Measurements from ENCODE around the gene DACT3. TPM values are rescaled to one million over a fixed set of nuclear protein-coding genes. Genes with fewer than 3 reads are reported as not detected.
A peak's percentile ranks its signal among the peaks of the same experiment; 100 is the strongest.
"Not testable (repeated sequence)": the region's sequence is repeated elsewhere in the genome, so short reads cannot be mapped to it uniquely, and the experiment has no call there.

The DACT3 gene
- polyA plus RNA-seq, 1 experiment = 7.1 TPM

DNA sequence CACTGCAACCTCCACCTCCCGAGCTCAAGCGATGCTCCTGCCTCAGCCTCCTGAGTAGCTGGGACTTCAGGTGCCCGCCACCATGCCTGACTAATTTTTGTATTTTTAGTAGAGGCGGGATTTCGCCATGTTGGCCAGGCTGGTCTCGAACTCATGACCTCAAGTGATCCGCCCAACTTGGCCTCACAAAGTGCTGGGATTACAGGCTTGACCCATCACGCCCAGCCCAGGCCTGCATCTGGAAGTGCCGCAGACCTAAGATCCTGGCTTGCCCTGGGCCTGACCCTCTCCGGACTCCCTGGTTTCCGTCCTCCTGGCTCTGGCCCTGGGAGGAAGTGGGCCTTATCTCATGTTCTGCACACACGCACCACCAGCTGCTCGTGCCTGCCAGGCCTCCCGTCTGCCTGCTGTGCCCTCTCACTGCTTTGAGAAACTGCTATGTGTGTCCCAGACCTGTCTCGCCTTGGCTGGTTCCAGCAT is 31.4 kb downstream of the DACT3 start:
- no peak for DNase-seq (ENCODE audit: low read depth)
- CTCF ChIA-PET = interaction anchor here (0.8 to 5.4 kb wide), 4 partner anchors 10 to 32 kb away, joined by 3 to 34 read pairs (median 6); partner anchors contain the start of gene DACT3
- no peak overlapping the region for H3K4me3 ChIP-seq (ENCODE audit: low read depth, low read length)
- TF ChIP-seq, protein P1, sequence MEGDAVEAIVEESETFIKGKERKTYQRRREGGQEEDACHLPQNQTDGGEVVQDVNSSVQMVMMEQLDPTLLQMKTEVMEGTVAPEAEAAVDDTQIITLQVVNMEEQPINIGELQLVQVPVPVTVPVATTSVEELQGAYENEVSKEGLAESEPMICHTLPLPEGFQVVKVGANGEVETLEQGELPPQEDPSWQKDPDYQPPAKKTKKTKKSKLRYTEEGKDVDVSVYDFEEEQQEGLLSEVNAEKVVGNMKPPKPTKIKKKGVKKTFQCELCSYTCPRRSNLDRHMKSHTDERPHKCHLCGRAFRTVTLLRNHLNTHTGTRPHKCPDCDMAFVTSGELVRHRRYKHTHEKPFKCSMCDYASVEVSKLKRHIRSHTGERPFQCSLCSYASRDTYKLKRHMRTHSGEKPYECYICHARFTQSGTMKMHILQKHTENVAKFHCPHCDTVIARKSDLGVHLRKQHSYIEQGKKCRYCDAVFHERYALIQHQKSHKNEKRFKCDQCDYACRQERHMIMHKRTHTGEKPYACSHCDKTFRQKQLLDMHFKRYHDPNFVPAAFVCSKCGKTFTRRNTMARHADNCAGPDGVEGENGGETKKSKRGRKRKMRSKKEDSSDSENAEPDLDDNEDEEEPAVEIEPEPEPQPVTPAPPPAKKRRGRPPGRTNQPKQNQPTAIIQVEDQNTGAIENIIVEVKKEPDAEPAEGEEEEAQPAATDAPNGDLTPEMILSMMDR (IDR thresholded peaks at IDR 0.05; ENCODE audit: insufficient read depth, low read depth, low read length) = no peak
- H3K36me3 ChIP-seq (ENCODE audit: control insufficient read depth, insufficient read depth, low read length) = no peaks in the 10 kb centered on the region
- no peaks in the 10 kb centered on the region for H3K27me3 ChIP-seq (ENCODE audit: control insufficient read depth, insufficient read depth, low read length)
- POLR2A ChIA-PET = no interaction called here

- H3K27me3 ChIP-seq (ENCODE audit: control insufficient read depth, insufficient read depth, low read length); POLR2A ChIA-PET; H3K36me3 ChIP-seq (ENCODE audit: control insufficient read depth, insufficient read depth, low read length); H3K4me3 ChIP-seq (ENCODE audit: low read depth, low read length); DNase-seq (ENCODE audit: low read depth): not testable (repeated sequence)
- CTCF ChIA-PET = interaction anchor here (0.6 to 5.4 kb wide), 5 partner anchors 9 to 100 kb away, joined by 3 to 34 read pairs (median 5); partner anchors contain the start of gene DACT3
Observed at GRCh38 chr19:46628970-46629369, 32.0 kb downstream of the DACT3 start.

GRCh38 chr19:46626446-46626845 is 34.5 kb downstream of the DACT3 start:
- ChIA-PET CTCF (interaction anchor here (1.6 to 4.5 kb wide), 3 partner anchors 9 to 34 kb away, joined by 3 to 25 read pairs (median 5); partner anchors contain the start of gene DACT3), POLR2A (no interaction called here)
- Histone ChIP-seq H3K27me3 (ENCODE audit: control insufficient read depth, insufficient read depth, low read length) (no peaks in the 10 kb centered on the region), H3K4me3 (ENCODE audit: low read depth, low read length) (no peak overlapping the region), H3K36me3 (ENCODE audit: control insufficient read depth, insufficient read depth, low read length) (no peaks in the 10 kb centered on the region)
- no peak for DNase-seq (ENCODE audit: low read depth)
- TF ChIP-seq, protein P1 (IDR thresholded peaks at IDR 0.05; ENCODE audit: insufficient read depth, low read depth, low read length) = no peak

GRCh38 chr19:46625731-46626130 is 35.3 kb downstream of the DACT3 start:
- Histone ChIP-seq H3K27me3 (ENCODE audit: control insufficient read depth, insufficient read depth, low read length) (no peaks in the 10 kb centered on the region), H3K36me3 (ENCODE audit: control insufficient read depth, insufficient read depth, low read length) (no peaks in the 10 kb centered on the region), H3K4me3 (ENCODE audit: low read depth, low read length) (no peak overlapping the region)
- ChIA-PET POLR2A (interaction anchor here (0.5 to 1.1 kb wide), 2 partner anchors 14 to 400 kb away, joined by 3 read pairs; no protein-coding TSS in a partner anchor), CTCF (interaction anchor here (1.3 to 4.5 kb wide), 3 partner anchors 11 to 79 kb away, joined by 3 to 25 read pairs (median 5); partner anchors contain the start of gene DACT3)
- no peak for DNase-seq (ENCODE audit: low read depth)
- TF ChIP-seq, protein P1 (IDR thresholded peaks at IDR 0.05; ENCODE audit: insufficient read depth, low read depth, low read length) = no peak

DNA sequence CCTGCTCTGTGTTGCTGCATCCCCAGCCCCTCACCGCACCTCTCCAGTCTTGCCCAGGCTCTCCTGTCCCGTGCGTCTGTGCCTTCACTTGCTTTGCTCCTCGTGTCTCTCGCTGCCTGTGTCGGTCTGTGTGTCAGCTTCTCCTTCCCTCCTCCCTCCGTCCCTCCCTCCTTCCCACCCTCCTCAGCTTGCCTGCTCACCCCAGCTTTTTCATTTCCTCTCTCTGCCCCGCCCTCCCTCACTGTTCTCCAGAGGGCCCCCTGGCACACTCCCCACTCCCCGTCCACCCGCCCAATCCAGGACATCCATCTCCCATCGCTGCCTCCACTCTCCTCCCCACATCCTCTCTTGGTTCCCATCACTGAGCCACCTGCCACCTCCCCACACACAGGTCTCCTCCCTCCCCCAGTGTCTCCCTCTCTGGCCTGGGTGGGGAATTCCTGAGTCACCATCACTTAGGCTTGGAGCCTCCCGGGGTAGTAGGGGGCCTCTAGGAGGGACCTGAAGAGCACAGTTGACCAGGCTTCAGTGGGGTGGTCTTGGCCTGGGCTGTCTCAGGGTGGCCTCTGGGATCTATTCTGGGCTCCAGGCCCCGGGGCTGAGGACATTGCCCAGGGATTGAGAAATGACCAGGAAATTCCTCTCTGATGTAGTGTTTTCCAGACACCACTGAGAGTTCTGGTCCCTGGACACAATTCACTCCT is 35.9 kb downstream of the DACT3 start, which contains the start of gene PTGIR:
Gene PTGIR (minus strand): TSS at position 132 of the 704 bp plus-strand sequence. CDS start 864 bp downstream, outside the sequence.
- TF ChIP-seq, protein P1 (IDR thresholded peaks at IDR 0.05; ENCODE audit: insufficient read depth, low read depth, low read length) = no peak
- CTCF ChIA-PET = interaction anchor here (1.3 to 4.5 kb wide), 3 partner anchors 10 to 80 kb away, joined by 3 to 25 read pairs (median 20); partner anchors contain the start of gene DACT3
- no peak for DNase-seq (ENCODE audit: low read depth)

More for the DNA sequence above, 35.9 kb downstream of the DACT3 start, which contains the start of gene PTGIR:
- Histone ChIP-seq H3K36me3 (ENCODE audit: control insufficient read depth, insufficient read depth, low read length) (no peaks in the 10 kb centered on the region), H3K27me3 (ENCODE audit: control insufficient read depth, insufficient read depth, low read length) (no peaks in the 10 kb centered on the region), H3K4me3 (ENCODE audit: low read depth, low read length) (peak within 1 kb of the TSS; percentile 52)
- POLR2A ChIA-PET = interaction anchor here (0.5 to 1.1 kb wide), 4 partner anchors 15 to 455 kb away, joined by 3 to 4 read pairs (median 3); partner anchors contain the start of gene DACT3
